Uterus (tissue), 2 donors: ENCODE results near the gene CLSTN1.

Experiments
- CTCF ChIP-seq, 4 experiments: fragments of 200-600 bp in 2 of 4; fragments of 450-650 bp in 2 of 4; sonication (generic) in 2 of 4; IDR thresholded peaks; one replicate each; pipeline ENCODE4 v1.5.1; 2016 to 2019; ENCODE audit warnings: antibody characterized with exemption in 4 of 4, mild to moderate bottlenecking in 2 of 4, moderate library complexity in 1 of 4
- POLR2A ChIP-seq, 2 donors: fragments of 450-650 bp; IDR thresholded peaks; one replicate each; pipeline ENCODE4 v1.6.1; 2016; ENCODE audit warnings: antibody characterized with exemption in 2 of 2, mild to moderate bottlenecking in 1 of 2, moderate library complexity in 1 of 2

GRCh38 chr1:9761855-9762254 is 61.9 kb downstream of the CLSTN1 start:
- TF ChIP-seq CTCF (IDR thresholded peaks at IDR 0.05) (no peak), POLR2A (IDR thresholded peaks at IDR 0.05) (no peak)
